ENCODE measurements around the gene RELCH.
"Not testable (repeated sequence)": the region's sequence is repeated elsewhere in the genome, so short reads cannot be mapped to it uniquely, and the experiment has no call there.

RELCH gene

GRCh38 chr18:62186774-62187542, at the start of gene RELCH, which contains the start of gene PIGN:
Gene RELCH (plus strand): TSS chr18:62187255. CDS start chr18:62187506, 251 bp downstream.
Gene PIGN (minus strand): TSS chr18:62187056. CDS start chr18:62161353, 25,703 bp downstream.
- peak; percentile 99 for DNase-seq

- no peak for DNase-seq
These were observed 48.4 kb upstream of the RELCH start for GRCh38 chr18:62138461-62139235.

GRCh38 chr18:62140259-62140658, 46.8 kb upstream of the RELCH start:
- DNase-seq, result peak; percentile 8

- no peak for DNase-seq
These were observed 42.7 kb upstream of the RELCH start for GRCh38 chr18:62144338-62144737.

GRCh38 chr18:62151068-62151771, 35.8 kb upstream of the RELCH start:
- DNase-seq, result no peak

GRCh38 chr18:62152844-62153243, 34.2 kb upstream of the RELCH start:
- no peak for DNase-seq

GRCh38 chr18:62157843-62158242, 29.2 kb upstream of the RELCH start:
- no peak for DNase-seq

GRCh38 chr18:62164310-62164709, 22.7 kb upstream of the RELCH start:
- no peak for DNase-seq

- DNase-seq, result peak; percentile 22
These were observed 22.1 kb upstream of the RELCH start for GRCh38 chr18:62164855-62165487.

GRCh38 chr18:62165583-62165982, 21.5 kb upstream of the RELCH start:
- DNase-seq, result no peak

GRCh38 chr18:62166524-62166923, 20.5 kb upstream of the RELCH start:
- not testable (repeated sequence) for DNase-seq

GRCh38 chr18:62170857-62171256, 16.2 kb upstream of the RELCH start:
- no peak for DNase-seq

GRCh38 chr18:62172298-62172697, 14.8 kb upstream of the RELCH start:
- no peak for DNase-seq

- DNase-seq, result no peak
These were observed 11.5 kb upstream of the RELCH start for GRCh38 chr18:62175521-62175920.

GRCh38 chr18:62177271-62177670, 9.8 kb upstream of the RELCH start:
- DNase-seq, result no peak

GRCh38 chr18:62179213-62179612, 7.8 kb upstream of the RELCH start:
- no peak for DNase-seq

- DNase-seq, result no peak
These were observed 4.8 kb upstream of the RELCH start for GRCh38 chr18:62182220-62182619.

GRCh38 chr18:62183578-62184195, 3.4 kb upstream of the RELCH start:
- DNase-seq, result peak; percentile 82

- no peak for DNase-seq
These were observed 619 bp upstream of the RELCH start for GRCh38 chr18:62186499-62186773.

- peak; percentile 75 for DNase-seq
These were observed 772 bp downstream of the RELCH start for GRCh38 chr18:62187543-62188510.

- DNase-seq, result no peak
These were observed 2.2 kb downstream of the RELCH start for GRCh38 chr18:62189208-62189607.
